GM23338 (cell line): ENCODE results near the gene DPYSL3. TPM values are rescaled to one million over a fixed set of nuclear protein-coding genes. Genes with fewer than 3 reads are reported as not detected.

Experiments
- ATAC-seq: fragments of 200-7000 bp; cut with Tn5 transposase; 3 replicates; pipeline ENCODE4 v1.9.1; 2020
- DNase-seq: peaks from one replicate; pipeline ENCODE4 v3.0.0-alpha.2; 2015; ENCODE audit warnings: low spot score
- H2AFZ ChIP-seq: fragments of 200-600 bp; sonication (generic); 2 replicates; pipeline ENCODE4 v1.8.0; 2016; ENCODE audit warnings: antibody characterized with exemption, mild to moderate bottlenecking, moderate library complexity
- H3F3A ChIP-seq: fragments of 200-600 bp; sonication (generic); replicated peaks from 2 replicates; pipeline ENCODE4 v1.8.0; 2017; ENCODE audit warnings: antibody characterized with exemption, mixed run types, low read depth
- H3K27ac ChIP-seq: fragments of 200-600 bp; sonication (generic); 2 replicates; pipeline ENCODE4 v1.6.1; 2016; ENCODE audit warnings: low read depth
- H3K27me3 ChIP-seq: fragments of 200-600 bp; sonication (generic); 2 replicates; pipeline ENCODE4 v1.8.0; 2016; ENCODE audit warnings: mild to moderate bottlenecking, mixed run types, moderate library complexity; ENCODE audit not compliant: insufficient read depth
- H3K36me3 ChIP-seq: fragments of 200-600 bp; sonication (generic); 2 replicates; pipeline ENCODE4 v1.8.0; 2016; ENCODE audit warnings: mild to moderate bottlenecking; ENCODE audit not compliant: insufficient read depth
- H3K4me1 ChIP-seq: fragments of 200-600 bp; sonication (generic); 2 replicates; pipeline ENCODE4 v1.8.0; 2016; ENCODE audit warnings: mild to moderate bottlenecking, moderate library complexity; ENCODE audit not compliant: insufficient read depth
- H3K4me2 ChIP-seq: fragments of 200-600 bp; sonication (generic); 2 replicates; pipeline ENCODE4 v1.7.1; 2017; ENCODE audit warnings: mixed run types
- H3K4me3 ChIP-seq: fragments of 200-600 bp; sonication (generic); 2 replicates; pipeline ENCODE4 v1.6.1; 2016; ENCODE audit warnings: mixed run types
- H3K79me2 ChIP-seq: fragments of 200-600 bp; sonication (generic); replicated peaks from 2 replicates; pipeline ENCODE4 v1.8.0; 2017; ENCODE audit warnings: mild to moderate bottlenecking; ENCODE audit not compliant: insufficient read depth
- H3K9me2 ChIP-seq: fragments of 200-600 bp; sonication (generic); 2 replicates; pipeline ENCODE4 v1.8.0; 2017; ENCODE audit not compliant: insufficient read depth
- H4K20me1 ChIP-seq: fragments of 200-600 bp; sonication (generic); replicated peaks from 2 replicates; pipeline ENCODE4 v1.8.0; 2017; ENCODE audit warnings: mild to moderate bottlenecking; ENCODE audit not compliant: insufficient read depth
- H3K27ac Mint-ChIP-seq: 2 replicates; pipeline ENCODE4 v1.8.0; 2020; ENCODE audit warnings: inconsistent platforms, mild to moderate bottlenecking, moderate library complexity, mixed read lengths
- H3K27me3 Mint-ChIP-seq: 3 replicates; pipeline ENCODE4 v1.8.0; 2022; ENCODE audit warnings: low read depth, mild to moderate bottlenecking, moderate library complexity, mixed read lengths, inconsistent platforms; ENCODE audit not compliant: insufficient read depth, poor library complexity
- H3K36me3 Mint-ChIP-seq: 3 replicates; pipeline ENCODE4 v1.8.0; 2021; ENCODE audit warnings: low read depth, mild to moderate bottlenecking, inconsistent platforms, moderate library complexity, mixed read lengths
- H3K4me1 Mint-ChIP-seq: 3 replicates; pipeline ENCODE4 v1.8.0; 2020; ENCODE audit warnings: mild to moderate bottlenecking, inconsistent platforms, mixed read lengths
- H3K4me3 Mint-ChIP-seq: 3 replicates; pipeline ENCODE4 v1.8.0; 2021; ENCODE audit warnings: moderate library complexity, mild to moderate bottlenecking, inconsistent platforms, mixed read lengths
- H3K9me3 Mint-ChIP-seq: 3 replicates; pipeline ENCODE4 v1.8.0; 2020; ENCODE audit warnings: moderate library complexity, mild to moderate bottlenecking, inconsistent platforms, mixed read lengths
- EZH2 ChIP-seq: fragments of 200-600 bp; sonication (generic); IDR thresholded peaks from one replicate; pipeline ENCODE4 v1.8.0; 2017; ENCODE audit warnings: antibody characterized with exemption, mild to moderate bottlenecking, low read depth; ENCODE audit not compliant: unreplicated experiment
- POLR2AphosphoS5 ChIP-seq: IDR thresholded peaks from 2 replicates; pipeline ENCODE4 v1.6.1; 2016; ENCODE audit warnings: antibody characterized with exemption, low read depth
- polyA plus RNA-seq: library from polyadenylated mRNA; unstranded; fragments of >200 nt; fragmentation: Nextera tagmentation; extraction: Ambion mirVana; gene quantifications from 2 replicates; pipeline ENCODE4 v1.2.1, GENCODE V29; 2016
- total RNA-seq: library from RNA; depleted of rRNA; stranded (reverse); fragments of >200 nt; shearing (Covaris generic); gene quantifications from 2 replicates; pipeline ENCODE4 v1.2.3, GENCODE V29; 2014
- TF ChIP-seq, protein P1 (sequence below), 2 experiments: fragments of 200-600 bp in 1 of 2; sonication (generic) in 1 of 2; conservative IDR thresholded peaks; 2 replicates each; pipeline versions ENCODE4 v1.5.1 to v1.6.1; 2016 to 2017; ENCODE audit warnings: antibody characterized with exemption in 2 of 2, low read depth in 2 of 2, mild to moderate bottlenecking in 2 of 2, moderate library complexity in 1 of 2
- TF ChIP-seq, protein P2 (sequence below): IDR thresholded peaks from one replicate; pipeline ENCODE4 v1.6.1; 2018; ENCODE audit warnings: antibody characterized with exemption; ENCODE audit not compliant: unreplicated experiment
- TF ChIP-seq, protein P3 (sequence below): fragments of 250-450 bp; sonication (Bioruptor Pico); IDR thresholded peaks from 2 replicates; pipeline ENCODE4 v1.5.0; 2020; ENCODE audit warnings: mild to moderate bottlenecking, moderate library complexity

Gene DPYSL3
- total and polyA plus RNA-seq, 2 experiments from 2014 or later = 97.6 to 455 TPM

DNA sequence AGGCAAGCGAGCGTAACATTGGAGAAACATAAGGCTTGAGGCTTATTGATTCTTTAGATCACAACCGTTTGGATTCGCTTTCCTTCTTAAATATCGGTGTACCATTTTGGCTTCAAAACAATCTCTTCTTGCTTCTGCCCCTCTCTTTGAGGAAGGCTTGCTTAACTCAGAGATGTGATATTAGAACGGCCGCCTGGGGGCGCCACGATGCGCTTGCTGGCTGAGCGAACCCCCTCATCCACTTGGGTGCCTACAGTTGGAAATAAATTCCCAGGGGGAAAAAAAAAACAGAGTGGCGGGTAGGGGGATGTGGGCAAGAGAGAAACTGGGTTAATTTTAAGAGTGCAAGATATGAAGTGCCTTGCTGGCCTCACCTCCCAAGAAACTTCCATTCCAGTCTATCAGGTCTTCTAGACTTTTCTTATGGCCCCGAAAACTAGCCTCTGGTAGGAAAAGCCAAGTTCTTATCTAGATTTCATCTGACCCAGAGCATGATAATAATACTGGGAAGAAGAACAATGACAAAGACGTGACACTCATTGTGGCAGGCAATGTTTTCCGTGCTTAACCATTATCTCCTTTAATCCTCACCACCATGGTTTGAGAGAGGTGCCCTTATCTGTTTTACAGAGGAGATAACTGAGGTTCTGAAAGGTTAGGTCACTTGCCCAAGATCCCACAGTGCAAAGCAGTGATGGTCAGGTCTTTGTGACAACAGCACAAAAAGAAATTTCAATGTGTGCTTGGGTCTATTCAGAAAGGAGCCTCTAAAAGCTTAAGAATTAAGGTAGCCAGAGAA is 115.8 kb downstream of the DPYSL3 start:
- peak overlapping the region; percentile 10; the same call in 1 of the 2 replicates for H3K27ac ChIP-seq
- H3K4me1 ChIP-seq = peaks cover 3% of the 10 kb centered on the region; the same call in 1 of the 2 replicates
- Mint-ChIP-seq H3K4me3 (no peak overlapping the region), H3K9me3 (no peaks in the 10 kb centered on the region), H3K4me1 (peaks cover 32% of the 10 kb centered on the region), H3K36me3 (peaks cover 85% of the 10 kb centered on the region), H3K27me3 (peaks cover 20% of the 10 kb centered on the region), H3K27ac (0 out of 2 replicates have a peak overlapping the region, but pooled peaks have one; percentile 14)
- H3K79me2 ChIP-seq = no peaks in the 10 kb centered on the region
- TF ChIP-seq, protein P1, sequence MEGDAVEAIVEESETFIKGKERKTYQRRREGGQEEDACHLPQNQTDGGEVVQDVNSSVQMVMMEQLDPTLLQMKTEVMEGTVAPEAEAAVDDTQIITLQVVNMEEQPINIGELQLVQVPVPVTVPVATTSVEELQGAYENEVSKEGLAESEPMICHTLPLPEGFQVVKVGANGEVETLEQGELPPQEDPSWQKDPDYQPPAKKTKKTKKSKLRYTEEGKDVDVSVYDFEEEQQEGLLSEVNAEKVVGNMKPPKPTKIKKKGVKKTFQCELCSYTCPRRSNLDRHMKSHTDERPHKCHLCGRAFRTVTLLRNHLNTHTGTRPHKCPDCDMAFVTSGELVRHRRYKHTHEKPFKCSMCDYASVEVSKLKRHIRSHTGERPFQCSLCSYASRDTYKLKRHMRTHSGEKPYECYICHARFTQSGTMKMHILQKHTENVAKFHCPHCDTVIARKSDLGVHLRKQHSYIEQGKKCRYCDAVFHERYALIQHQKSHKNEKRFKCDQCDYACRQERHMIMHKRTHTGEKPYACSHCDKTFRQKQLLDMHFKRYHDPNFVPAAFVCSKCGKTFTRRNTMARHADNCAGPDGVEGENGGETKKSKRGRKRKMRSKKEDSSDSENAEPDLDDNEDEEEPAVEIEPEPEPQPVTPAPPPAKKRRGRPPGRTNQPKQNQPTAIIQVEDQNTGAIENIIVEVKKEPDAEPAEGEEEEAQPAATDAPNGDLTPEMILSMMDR (conservative IDR thresholded peaks at IDR 0.05; ENCODE audit: low read depth in 2 of 2) = peak; percentile 77 to 94
- no peak for TF ChIP-seq POLR2AphosphoS5
- no peak overlapping the region for H3K4me3 ChIP-seq
- H2AFZ ChIP-seq = no peak overlapping the region
- H3K36me3 ChIP-seq = peaks cover 64% of the 10 kb centered on the region
- no peaks in the 10 kb centered on the region for H3K9me2 ChIP-seq
- DNase-seq (peak; percentile 80), ATAC-seq (peak; percentile 47)
- H3K27me3 ChIP-seq = no peaks in the 10 kb centered on the region
- no peak overlapping the region for H3K4me2 ChIP-seq
- peaks cover 18% of the 10 kb centered on the region for H4K20me1 ChIP-seq
- peaks cover 50% of the 10 kb centered on the region for H3F3A ChIP-seq

DNA sequence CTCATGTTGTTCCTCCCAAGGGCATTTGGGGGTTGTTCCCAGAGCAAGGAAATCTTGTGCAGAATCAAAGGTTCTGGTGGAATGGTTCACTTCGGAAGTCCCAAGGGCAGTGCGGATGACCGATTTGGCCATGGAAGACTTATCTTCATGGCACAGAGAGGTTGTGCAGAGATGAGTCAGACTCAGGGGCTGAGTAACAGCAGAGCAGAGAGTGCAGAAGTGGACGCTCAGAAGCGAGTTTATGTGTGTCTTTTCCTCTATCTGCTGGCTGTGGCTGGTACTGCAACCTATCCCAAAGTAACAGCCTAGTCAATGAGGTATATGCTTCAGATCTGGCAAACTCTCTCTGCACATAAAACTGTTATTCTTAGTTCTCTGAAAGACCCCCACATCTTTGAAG is 118.1 kb downstream of the DPYSL3 start:
- no peak overlapping the region for H3K4me3 Mint-ChIP-seq
- no peaks in the 10 kb centered on the region for H3K9me3 Mint-ChIP-seq
- no peaks in the 10 kb centered on the region for H3K27me3 ChIP-seq
- no peak overlapping the region for H3K4me2 ChIP-seq
- peaks cover 47% of the 10 kb centered on the region for H3K4me1 Mint-ChIP-seq
- ATAC-seq (peak; percentile 31), DNase-seq (peak; percentile 58)
- no peak overlapping the region for H2AFZ ChIP-seq
- no peaks in the 10 kb centered on the region for H3K79me2 ChIP-seq
- peaks cover 30% of the 10 kb centered on the region for H3K27me3 Mint-ChIP-seq
- peaks cover 43% of the 10 kb centered on the region for H3K36me3 ChIP-seq
- H3F3A ChIP-seq = peaks cover 36% of the 10 kb centered on the region
- H3K4me3 ChIP-seq = no peak overlapping the region
- H3K36me3 Mint-ChIP-seq = peaks cover 66% of the 10 kb centered on the region
- H3K27ac Mint-ChIP-seq = no peak overlapping the region
- no peaks in the 10 kb centered on the region for H3K9me2 ChIP-seq
- H3K27ac ChIP-seq = peak overlapping the region; percentile 18; the same call in 1 of the 2 replicates
- peaks cover 14% of the 10 kb centered on the region; the same call in 1 of the 2 replicates for H3K4me1 ChIP-seq
- H4K20me1 ChIP-seq = peaks cover 12% of the 10 kb centered on the region
- TF ChIP-seq, protein P2, sequence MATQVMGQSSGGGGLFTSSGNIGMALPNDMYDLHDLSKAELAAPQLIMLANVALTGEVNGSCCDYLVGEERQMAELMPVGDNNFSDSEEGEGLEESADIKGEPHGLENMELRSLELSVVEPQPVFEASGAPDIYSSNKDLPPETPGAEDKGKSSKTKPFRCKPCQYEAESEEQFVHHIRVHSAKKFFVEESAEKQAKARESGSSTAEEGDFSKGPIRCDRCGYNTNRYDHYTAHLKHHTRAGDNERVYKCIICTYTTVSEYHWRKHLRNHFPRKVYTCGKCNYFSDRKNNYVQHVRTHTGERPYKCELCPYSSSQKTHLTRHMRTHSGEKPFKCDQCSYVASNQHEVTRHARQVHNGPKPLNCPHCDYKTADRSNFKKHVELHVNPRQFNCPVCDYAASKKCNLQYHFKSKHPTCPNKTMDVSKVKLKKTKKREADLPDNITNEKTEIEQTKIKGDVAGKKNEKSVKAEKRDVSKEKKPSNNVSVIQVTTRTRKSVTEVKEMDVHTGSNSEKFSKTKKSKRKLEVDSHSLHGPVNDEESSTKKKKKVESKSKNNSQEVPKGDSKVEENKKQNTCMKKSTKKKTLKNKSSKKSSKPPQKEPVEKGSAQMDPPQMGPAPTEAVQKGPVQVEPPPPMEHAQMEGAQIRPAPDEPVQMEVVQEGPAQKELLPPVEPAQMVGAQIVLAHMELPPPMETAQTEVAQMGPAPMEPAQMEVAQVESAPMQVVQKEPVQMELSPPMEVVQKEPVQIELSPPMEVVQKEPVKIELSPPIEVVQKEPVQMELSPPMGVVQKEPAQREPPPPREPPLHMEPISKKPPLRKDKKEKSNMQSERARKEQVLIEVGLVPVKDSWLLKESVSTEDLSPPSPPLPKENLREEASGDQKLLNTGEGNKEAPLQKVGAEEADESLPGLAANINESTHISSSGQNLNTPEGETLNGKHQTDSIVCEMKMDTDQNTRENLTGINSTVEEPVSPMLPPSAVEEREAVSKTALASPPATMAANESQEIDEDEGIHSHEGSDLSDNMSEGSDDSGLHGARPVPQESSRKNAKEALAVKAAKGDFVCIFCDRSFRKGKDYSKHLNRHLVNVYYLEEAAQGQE = no peak
- TF ChIP-seq, protein P1 (conservative IDR thresholded peaks at IDR 0.05; ENCODE audit: low read depth in 2 of 2) = peak; percentile 45 to 60
- TF ChIP-seq, protein P3, sequence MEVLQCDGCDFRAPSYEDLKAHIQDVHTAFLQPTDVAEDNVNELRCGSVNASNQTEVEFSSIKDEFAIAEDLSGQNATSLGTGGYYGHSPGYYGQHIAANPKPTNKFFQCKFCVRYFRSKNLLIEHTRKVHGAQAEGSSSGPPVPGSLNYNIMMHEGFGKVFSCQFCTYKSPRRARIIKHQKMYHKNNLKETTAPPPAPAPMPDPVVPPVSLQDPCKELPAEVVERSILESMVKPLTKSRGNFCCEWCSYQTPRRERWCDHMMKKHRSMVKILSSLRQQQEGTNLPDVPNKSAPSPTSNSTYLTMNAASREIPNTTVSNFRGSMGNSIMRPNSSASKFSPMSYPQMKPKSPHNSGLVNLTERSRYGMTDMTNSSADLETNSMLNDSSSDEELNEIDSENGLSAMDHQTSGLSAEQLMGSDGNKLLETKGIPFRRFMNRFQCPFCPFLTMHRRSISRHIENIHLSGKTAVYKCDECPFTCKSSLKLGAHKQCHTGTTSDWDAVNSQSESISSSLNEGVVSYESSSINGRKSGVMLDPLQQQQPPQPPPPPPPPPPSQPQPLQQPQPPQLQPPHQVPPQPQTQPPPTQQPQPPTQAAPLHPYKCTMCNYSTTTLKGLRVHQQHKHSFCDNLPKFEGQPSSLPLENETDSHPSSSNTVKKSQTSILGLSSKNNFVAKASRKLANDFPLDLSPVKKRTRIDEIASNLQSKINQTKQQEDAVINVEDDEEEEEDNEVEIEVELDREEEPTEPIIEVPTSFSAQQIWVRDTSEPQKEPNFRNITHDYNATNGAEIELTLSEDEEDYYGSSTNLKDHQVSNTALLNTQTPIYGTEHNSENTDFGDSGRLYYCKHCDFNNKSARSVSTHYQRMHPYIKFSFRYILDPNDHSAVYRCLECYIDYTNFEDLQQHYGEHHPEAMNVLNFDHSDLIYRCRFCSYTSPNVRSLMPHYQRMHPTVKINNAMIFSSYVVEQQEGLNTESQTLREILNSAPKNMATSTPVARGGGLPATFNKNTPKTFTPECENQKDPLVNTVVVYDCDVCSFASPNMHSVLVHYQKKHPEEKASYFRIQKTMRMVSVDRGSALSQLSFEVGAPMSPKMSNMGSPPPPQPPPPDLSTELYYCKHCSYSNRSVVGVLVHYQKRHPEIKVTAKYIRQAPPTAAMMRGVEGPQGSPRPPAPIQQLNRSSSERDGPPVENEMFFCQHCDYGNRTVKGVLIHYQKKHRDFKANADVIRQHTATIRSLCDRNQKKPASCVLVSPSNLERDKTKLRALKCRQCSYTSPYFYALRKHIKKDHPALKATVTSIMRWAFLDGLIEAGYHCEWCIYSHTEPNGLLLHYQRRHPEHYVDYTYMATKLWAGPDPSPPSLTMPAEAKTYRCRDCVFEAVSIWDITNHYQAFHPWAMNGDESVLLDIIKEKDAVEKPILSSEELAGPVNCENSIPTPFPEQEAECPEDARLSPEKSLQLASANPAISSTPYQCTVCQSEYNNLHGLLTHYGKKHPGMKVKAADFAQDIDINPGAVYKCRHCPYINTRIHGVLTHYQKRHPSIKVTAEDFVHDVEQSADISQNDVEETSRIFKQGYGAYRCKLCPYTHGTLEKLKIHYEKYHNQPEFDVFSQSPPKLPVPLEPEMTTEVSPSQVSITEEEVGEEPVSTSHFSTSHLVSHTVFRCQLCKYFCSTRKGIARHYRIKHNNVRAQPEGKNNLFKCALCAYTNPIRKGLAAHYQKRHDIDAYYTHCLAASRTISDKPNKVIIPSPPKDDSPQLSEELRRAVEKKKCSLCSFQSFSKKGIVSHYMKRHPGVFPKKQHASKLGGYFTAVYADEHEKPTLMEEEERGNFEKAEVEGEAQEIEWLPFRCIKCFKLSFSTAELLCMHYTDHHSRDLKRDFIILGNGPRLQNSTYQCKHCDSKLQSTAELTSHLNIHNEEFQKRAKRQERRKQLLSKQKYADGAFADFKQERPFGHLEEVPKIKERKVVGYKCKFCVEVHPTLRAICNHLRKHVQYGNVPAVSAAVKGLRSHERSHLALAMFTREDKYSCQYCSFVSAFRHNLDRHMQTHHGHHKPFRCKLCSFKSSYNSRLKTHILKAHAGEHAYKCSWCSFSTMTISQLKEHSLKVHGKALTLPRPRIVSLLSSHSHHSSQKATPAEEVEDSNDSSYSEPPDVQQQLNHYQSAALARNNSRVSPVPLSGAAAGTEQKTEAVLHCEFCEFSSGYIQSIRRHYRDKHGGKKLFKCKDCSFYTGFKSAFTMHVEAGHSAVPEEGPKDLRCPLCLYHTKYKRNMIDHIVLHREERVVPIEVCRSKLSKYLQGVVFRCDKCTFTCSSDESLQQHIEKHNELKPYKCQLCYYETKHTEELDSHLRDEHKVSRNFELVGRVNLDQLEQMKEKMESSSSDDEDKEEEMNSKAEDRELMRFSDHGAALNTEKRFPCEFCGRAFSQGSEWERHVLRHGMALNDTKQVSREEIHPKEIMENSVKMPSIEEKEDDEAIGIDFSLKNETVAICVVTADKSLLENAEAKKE (CRISPR knock-in tag) = no peak
- no peak for TF ChIP-seq EZH2
